GM19455 (cell line): ENCODE data around the gene RIMS1.
"Not testable (repeated sequence)": the region's sequence is repeated elsewhere in the genome, so short reads cannot be mapped to it uniquely, and the experiment has no call there.

ENCODE experiments used
- ATAC-seq: cut with Tn5 transposase; IDR thresholded peaks from one replicate; pipeline ENCODE4 v1.9.1; 2021; ENCODE audit not compliant: unreplicated experiment

RIMS1 gene

GRCh38 chr6:72324591-72324990 is 438.2 kb downstream of the RIMS1 start:
- no peak for ATAC-seq

- ATAC-seq = no peak
Observed at GRCh38 chr6:72328775-72329174, 442.4 kb downstream of the RIMS1 start.

GRCh38 chr6:72335203-72335602 is 448.9 kb downstream of the RIMS1 start:
- not testable (repeated sequence) for ATAC-seq

- no peak for ATAC-seq
Observed at GRCh38 chr6:72348926-72349325, 462.6 kb downstream of the RIMS1 start.

- no peak for ATAC-seq
Observed at GRCh38 chr6:72350296-72350881, 464.0 kb downstream of the RIMS1 start.

- no peak for ATAC-seq
Observed at GRCh38 chr6:72363844-72364740, 477.7 kb downstream of the RIMS1 start.

GRCh38 chr6:72365773-72366172 is 479.4 kb downstream of the RIMS1 start:
- no peak for ATAC-seq

GRCh38 chr6:72367439-72367838 is 481.1 kb downstream of the RIMS1 start:
- ATAC-seq = no peak

GRCh38 chr6:72371473-72371872 is 485.1 kb downstream of the RIMS1 start:
- no peak for ATAC-seq

- no peak for ATAC-seq
Observed at GRCh38 chr6:72374172-72374571, 487.8 kb downstream of the RIMS1 start.

- ATAC-seq = no peak
Observed at GRCh38 chr6:72374857-72375256, 488.5 kb downstream of the RIMS1 start.

- no peak for ATAC-seq
Observed at GRCh38 chr6:72376736-72377135, 490.4 kb downstream of the RIMS1 start.

GRCh38 chr6:72381076-72381475 is 494.7 kb downstream of the RIMS1 start:
- no peak for ATAC-seq

- peak; percentile 98 for ATAC-seq
Observed at GRCh38 chr6:72382602-72383529, 496.5 kb downstream of the RIMS1 start.

GRCh38 chr6:72386324-72386723 is 500.0 kb downstream of the RIMS1 start:
- no peak for ATAC-seq

- no peak for ATAC-seq
Observed at GRCh38 chr6:72389698-72390097, 503.3 kb downstream of the RIMS1 start.

- no peak for ATAC-seq
Observed at GRCh38 chr6:72390548-72390947, 504.2 kb downstream of the RIMS1 start.

GRCh38 chr6:72401865-72402264 is 515.5 kb downstream of the RIMS1 start:
- ATAC-seq = no peak

- ATAC-seq = no peak
Observed at GRCh38 chr6:72403413-72403812, 517.1 kb downstream of the RIMS1 start.

- peak; percentile 76 for ATAC-seq
Observed at GRCh38 chr6:72406517-72406916, 520.2 kb downstream of the RIMS1 start.

- ATAC-seq = no peak
Observed at GRCh38 chr6:72410769-72411168, 524.4 kb downstream of the RIMS1 start.
